SK-N-SH treated with all-trans-retinoic acid at 6 μM for 48 hours (cell line): ENCODE measurements around the gene TNN.

Experiments used
- ATAC-seq: fragments of 200-7000 bp; cut with Tn5 transposase; 3 replicates; pipeline ENCODE4 v1.9.1; 2020; ENCODE audit warnings: mild to moderate bottlenecking, moderate library complexity
- ARNTL ChIP-seq: fragments of 450-650 bp; formaldehyde crosslinking; IDR thresholded peaks from 2 replicates; pipeline ENCODE4 v1.5.0; 2020; ENCODE audit warnings: low read depth, mild to moderate bottlenecking, moderate library complexity, borderline replicate concordance
- BACH2 ChIP-seq: fragments of 250-450 bp; sonication (Bioruptor Pico); IDR thresholded peaks from 2 replicates; pipeline ENCODE4 v1.9.0; 2021; ENCODE audit warnings: mild to moderate bottlenecking, borderline replicate concordance
- CREB5 ChIP-seq: fragments of 250-450 bp; sonication (Bioruptor Pico); IDR thresholded peaks from 2 replicates; pipeline ENCODE4 v1.5.1; 2020; ENCODE audit warnings: low read depth, mild to moderate bottlenecking, moderate library complexity
- CSDC2 ChIP-seq: fragments of 250-450 bp; sonication (Bioruptor Pico); IDR thresholded peaks from 2 replicates; pipeline ENCODE4 v1.5.0; 2020; ENCODE audit warnings: mild to moderate bottlenecking, moderate library complexity
- CSRNP3 ChIP-seq: fragments of 250-450 bp; sonication (Bioruptor Pico); IDR thresholded peaks from 2 replicates; pipeline ENCODE4 v1.5.1; 2021; ENCODE audit warnings: mild to moderate bottlenecking, moderate library complexity
- GLIS3 ChIP-seq: fragments of 250-450 bp; sonication (Bioruptor Pico); IDR thresholded peaks from 2 replicates; pipeline ENCODE4 v1.5.0; 2020; ENCODE audit warnings: mild to moderate bottlenecking, moderate library complexity
- OSR1 ChIP-seq: fragments of 250-450 bp; sonication (Bioruptor Pico); IDR thresholded peaks from 2 replicates; pipeline ENCODE4 v1.8.0; 2022; ENCODE audit warnings: moderate library complexity, mild to moderate bottlenecking, inconsistent platforms
- PATZ1 ChIP-seq: fragments of 250-450 bp; sonication (Bioruptor Pico); IDR thresholded peaks from 2 replicates; pipeline ENCODE4 v1.8.0; 2020; ENCODE audit warnings: mild to moderate bottlenecking, moderate library complexity, borderline replicate concordance
- POU6F1 ChIP-seq: fragments of 250-450 bp; sonication (Bioruptor Pico); IDR thresholded peaks from 2 replicates; pipeline ENCODE4 v1.8.0; 2021; ENCODE audit warnings: low read depth, mild to moderate bottlenecking, moderate library complexity, borderline replicate concordance
- PPARA ChIP-seq: fragments of 250-450 bp; sonication (Bioruptor Pico); IDR thresholded peaks from 2 replicates; pipeline ENCODE4 v1.5.0; 2020; ENCODE audit warnings: mild to moderate bottlenecking, borderline replicate concordance
- RARB ChIP-seq: fragments of 250-450 bp; sonication (Bioruptor Pico); IDR thresholded peaks from 2 replicates; pipeline ENCODE4 v1.8.0; 2021; ENCODE audit warnings: mild to moderate bottlenecking, moderate library complexity
- SNAI2 ChIP-seq: fragments of 250-450 bp; sonication (Bioruptor Pico); IDR thresholded peaks from 2 replicates; pipeline ENCODE4 v1.5.0; 2020; ENCODE audit warnings: mild to moderate bottlenecking, moderate library complexity
- TCF4 ChIP-seq: fragments of 250-450 bp; sonication (Bioruptor Pico); IDR thresholded peaks from 2 replicates; pipeline ENCODE4 v1.8.0; 2021; ENCODE audit warnings: mild to moderate bottlenecking, moderate library complexity, borderline replicate concordance
- TOX ChIP-seq: fragments of 250-450 bp; sonication (Bioruptor Pico); IDR thresholded peaks from 2 replicates; pipeline ENCODE4 v1.8.0; 2021; ENCODE audit warnings: mild to moderate bottlenecking, moderate library complexity, borderline replicate concordance
- TSHZ2 ChIP-seq: fragments of 250-450 bp; sonication (Bioruptor Pico); IDR thresholded peaks from 2 replicates; pipeline ENCODE4 v1.5.0; 2020; ENCODE audit warnings: mild to moderate bottlenecking, moderate library complexity
- ZC3H10 ChIP-seq: fragments of 250-450 bp; sonication (Bioruptor Pico); IDR thresholded peaks from 2 replicates; pipeline ENCODE4 v1.5.1; 2021; ENCODE audit warnings: mild to moderate bottlenecking, moderate library complexity
- ZFP3 ChIP-seq: fragments of 250-450 bp; sonication (Bioruptor Pico); IDR thresholded peaks from 2 replicates; pipeline ENCODE4 v1.5.0; 2020; ENCODE audit warnings: mild to moderate bottlenecking, moderate library complexity
- ZFP30 ChIP-seq: fragments of 450-650 bp; formaldehyde crosslinking; IDR thresholded peaks from 2 replicates; pipeline ENCODE4 v1.5.0; 2022; ENCODE audit warnings: mild to moderate bottlenecking, moderate library complexity
- ZNF565 ChIP-seq: fragments of 450-650 bp; formaldehyde crosslinking; conservative IDR thresholded peaks from 2 replicates; pipeline ENCODE4 v1.5.0; 2020; ENCODE audit warnings: low read depth, mild to moderate bottlenecking, moderate library complexity
- ZNF70 ChIP-seq: fragments of 450-650 bp; formaldehyde crosslinking; IDR thresholded peaks from 2 replicates; pipeline ENCODE4 v1.5.0; 2020; ENCODE audit warnings: mild to moderate bottlenecking, moderate library complexity
- ZNF8 ChIP-seq: fragments of 450-650 bp; formaldehyde crosslinking; IDR thresholded peaks from 2 replicates; pipeline ENCODE4 v1.5.0; 2020; ENCODE audit warnings: mild to moderate bottlenecking, moderate library complexity

Gene TNN

GRCh38 chr1:175070818-175071217 is 3.2 kb downstream of the TNN start:
- TF ChIP-seq PPARA (CRISPR knock-in tag) (no peak), OSR1 (CRISPR knock-in tag) (no peak), ZFP3 (CRISPR knock-in tag) (no peak), TCF4 (CRISPR knock-in tag) (no peak), POU6F1 (CRISPR knock-in tag) (no peak), BACH2 (CRISPR knock-in tag) (no peak), RARB (CRISPR knock-in tag) (no peak), TSHZ2 (CRISPR knock-in tag) (no peak), ZC3H10 (CRISPR knock-in tag) (no peak), ZNF70 (CRISPR knock-in tag) (no peak), GLIS3 (CRISPR knock-in tag) (no peak), ZFP30 (CRISPR knock-in tag) (no peak), TOX (CRISPR knock-in tag) (no peak), CSDC2 (CRISPR knock-in tag) (no peak), PATZ1 (CRISPR knock-in tag) (no peak)
- TF ChIP-seq, all 23 proteins: peak for 0
- no peak for ATAC-seq

- TF ChIP-seq OSR1 (CRISPR knock-in tag) (no peak), CREB5 (no peak), RARB (CRISPR knock-in tag) (no peak), PPARA (CRISPR knock-in tag) (no peak), SNAI2 (CRISPR knock-in tag) (no peak), CSDC2 (CRISPR knock-in tag) (no peak), ZNF565 (no peak), ZNF8 (no peak), ZFP30 (CRISPR knock-in tag) (no peak), ARNTL (no peak)
- no peak for ATAC-seq
Observed at GRCh38 chr1:175071276-175071943, 3.8 kb downstream of the TNN start.

- TF ChIP-seq RARB (CRISPR knock-in tag) (no peak), CSRNP3 (no peak)
- ATAC-seq = peak; percentile 74
Observed at GRCh38 chr1:175072099-175072951, 4.7 kb downstream of the TNN start.
